Natural killer cell (primary cell): ENCODE measurements around the gene BACH2. TPM values are rescaled to one million over a fixed set of nuclear protein-coding genes. Genes with fewer than 3 reads are reported as not detected.
A peak's percentile ranks its signal among the peaks of the same experiment; 100 is the strongest.

Experiments
- ATAC-seq, 3 donors: fragments of 150-1000 bp in 2 of 3; fragments of 200-7000 bp in 1 of 3; cut with Tn5 transposase; 1 replicate in 1 of 3; 2 replicates in 2 of 3; pipeline ENCODE4 v1.10.0; 2021; ENCODE audit warnings: mild to moderate bottlenecking in 2 of 3, moderate library complexity in 2 of 3
- DNase-seq, 2 donors: peaks; one replicate each; pipeline versions ENCODE4 v3.0.0 to v3.0.0-alpha.2; 2013 to 2021; ENCODE audit warnings: mixed read lengths in 1 of 2
- H3K27ac ChIP-seq: one replicate; pipeline ENCODE4 v1.5.1; 2013; ENCODE audit warnings: mild to moderate bottlenecking, low read length
- H3K27me3 ChIP-seq: one replicate; pipeline ENCODE4 v1.6.1; 2013; ENCODE audit warnings: low read length; ENCODE audit not compliant: control insufficient read depth, insufficient read depth
- H3K36me3 ChIP-seq: one replicate; pipeline ENCODE4 v1.6.1; 2013; ENCODE audit warnings: low read length; ENCODE audit not compliant: control insufficient read depth, insufficient read depth
- H3K4me1 ChIP-seq: one replicate; pipeline ENCODE4 v1.6.1; 2013; ENCODE audit warnings: low read length; ENCODE audit not compliant: control insufficient read depth, insufficient read depth
- H3K4me3 ChIP-seq: one replicate; pipeline ENCODE4 v1.5.1; 2013; ENCODE audit warnings: low read length
- H3K9me3 ChIP-seq: one replicate; pipeline ENCODE4 v1.6.1; 2013; ENCODE audit warnings: low read length; ENCODE audit not compliant: control insufficient read depth, insufficient read depth
- H3K27ac Mint-ChIP-seq, 2 donors: one replicate each; pipeline ENCODE4 v1.8.0; 2022; ENCODE audit warnings: mild to moderate bottlenecking in 2 of 2, mixed read lengths in 2 of 2, moderate library complexity in 1 of 2
- H3K27me3 Mint-ChIP-seq, 2 donors: one replicate each; pipeline ENCODE4 v1.8.0; 2022; ENCODE audit warnings: low read depth in 2 of 2, mixed read lengths in 2 of 2
- H3K36me3 Mint-ChIP-seq: one replicate; pipeline ENCODE4 v1.8.0; 2022; ENCODE audit warnings: mixed read lengths
- H3K4me1 Mint-ChIP-seq, 2 donors: one replicate each; pipeline ENCODE4 v1.8.0; 2022; ENCODE audit warnings: mixed read lengths in 2 of 2
- H3K4me3 Mint-ChIP-seq: one replicate; pipeline ENCODE4 v1.8.0; 2022; ENCODE audit warnings: mild to moderate bottlenecking, moderate library complexity, mixed read lengths
- H3K9me3 Mint-ChIP-seq, 2 donors: one replicate each; pipeline ENCODE4 v1.8.0; 2022; ENCODE audit warnings: mixed read lengths in 2 of 2
- WGBS: methylation state at CpG from one replicate; pipeline ENCODE4 v1.1.7; 2013; ENCODE audit warnings: missing lambda C conversion rate; ENCODE audit not compliant: insufficient coverage; 5-methylcytosine and 5-hydroxymethylcytosine counted together
- intact Hi-C: fragments of 100-400 bp; cut with micrococcal nuclease; formaldehyde crosslinking; loops from one replicate; pipeline ENCODE4 v1.14.2; 2022
- total RNA-seq, 4 donors: library from RNA; stranded (reverse); fragments of 120-200 nt in 1 of 4; gene quantifications; one replicate each; pipeline versions ENCODE4 v1.2.3 to v1.2.4, GENCODE V29; 2013 to 2022
- TF ChIP-seq, protein P1 (sequence below): fragments of 200-600 bp; IDR thresholded peaks from one replicate; pipeline ENCODE4 v1.8.0; 2022; ENCODE audit warnings: antibody characterized with exemption

The BACH2 gene
- total RNA-seq, 3 donors from 2014 or later (not counting 1 experiment from before 2014, with no cell fraction given), result 32.1 to 37.8 (median 32.7) TPM

DNA sequence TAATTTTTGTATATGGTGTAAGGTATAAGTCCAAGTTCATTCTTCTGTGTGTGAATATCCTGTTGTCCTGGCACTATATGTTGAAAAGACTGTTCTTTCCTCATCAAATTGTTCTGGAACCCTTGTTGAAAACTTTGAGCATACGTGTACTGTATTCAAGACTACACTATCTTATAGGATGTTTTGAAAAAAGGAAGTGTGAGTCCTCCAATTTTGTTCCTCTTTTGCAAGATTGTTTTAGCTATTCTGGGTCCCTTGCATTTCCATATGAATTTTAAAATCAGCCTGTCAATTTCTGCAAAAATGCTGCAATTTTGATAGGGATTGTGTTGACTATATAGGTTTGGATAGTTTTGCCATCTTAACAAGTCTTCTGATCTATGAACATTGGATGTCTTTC, 195.2 kb downstream of the BACH2 start:
- no peak for ATAC-seq
- Histone ChIP-seq H3K27me3 (no peaks in the 10 kb centered on the region), H3K27ac (no peak overlapping the region), H3K4me3 (no peak overlapping the region), H3K9me3 (no peaks in the 10 kb centered on the region), H3K4me1 (peaks cover 20% of the 10 kb centered on the region), H3K36me3 (no peaks in the 10 kb centered on the region)
- no peak overlapping the region for H3K4me3 Mint-ChIP-seq
- intact Hi-C loops, result no loop called here
- H3K27ac Mint-ChIP-seq, result no peak overlapping the region
- TF ChIP-seq, protein P1, sequence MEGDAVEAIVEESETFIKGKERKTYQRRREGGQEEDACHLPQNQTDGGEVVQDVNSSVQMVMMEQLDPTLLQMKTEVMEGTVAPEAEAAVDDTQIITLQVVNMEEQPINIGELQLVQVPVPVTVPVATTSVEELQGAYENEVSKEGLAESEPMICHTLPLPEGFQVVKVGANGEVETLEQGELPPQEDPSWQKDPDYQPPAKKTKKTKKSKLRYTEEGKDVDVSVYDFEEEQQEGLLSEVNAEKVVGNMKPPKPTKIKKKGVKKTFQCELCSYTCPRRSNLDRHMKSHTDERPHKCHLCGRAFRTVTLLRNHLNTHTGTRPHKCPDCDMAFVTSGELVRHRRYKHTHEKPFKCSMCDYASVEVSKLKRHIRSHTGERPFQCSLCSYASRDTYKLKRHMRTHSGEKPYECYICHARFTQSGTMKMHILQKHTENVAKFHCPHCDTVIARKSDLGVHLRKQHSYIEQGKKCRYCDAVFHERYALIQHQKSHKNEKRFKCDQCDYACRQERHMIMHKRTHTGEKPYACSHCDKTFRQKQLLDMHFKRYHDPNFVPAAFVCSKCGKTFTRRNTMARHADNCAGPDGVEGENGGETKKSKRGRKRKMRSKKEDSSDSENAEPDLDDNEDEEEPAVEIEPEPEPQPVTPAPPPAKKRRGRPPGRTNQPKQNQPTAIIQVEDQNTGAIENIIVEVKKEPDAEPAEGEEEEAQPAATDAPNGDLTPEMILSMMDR, result no peak
- peaks cover 0 to 9% of the 10 kb centered on the region in 2 donors for H3K27me3 Mint-ChIP-seq
- peaks cover 17 to 23% of the 10 kb centered on the region in 2 donors for H3K4me1 Mint-ChIP-seq
- no peak for DNase-seq
- WGBS, result no CpG with 5 or more reads among the region's 1 CpG
- no peaks in the 10 kb centered on the region for H3K9me3 Mint-ChIP-seq
- H3K36me3 Mint-ChIP-seq, result no peaks in the 10 kb centered on the region

- H3K36me3 ChIP-seq, result no peaks in the 10 kb centered on the region
- H3K27me3 Mint-ChIP-seq, result peaks cover 0 to 16% of the 10 kb centered on the region in 2 donors
- H3K36me3 Mint-ChIP-seq, result no peaks in the 10 kb centered on the region
- H3K4me3 Mint-ChIP-seq, result no peak overlapping the region
- no peak overlapping the region for H3K4me3 ChIP-seq
- no peak overlapping the region for H3K27ac Mint-ChIP-seq
- no peaks in the 10 kb centered on the region for H3K9me3 Mint-ChIP-seq
- no peak overlapping the region for H3K27ac ChIP-seq
- WGBS, result 88% methylated on average over 3 of the region's 3 CpGs
- H3K4me1 Mint-ChIP-seq, result peaks cover 17 to 35% of the 10 kb centered on the region in 2 donors
- DNase-seq, result no peak
- TF ChIP-seq, protein P1, result no peak
- no peaks in the 10 kb centered on the region for H3K27me3 ChIP-seq
- intact Hi-C loops, result no loop called here
- H3K9me3 ChIP-seq, result no peaks in the 10 kb centered on the region
- peaks cover 20% of the 10 kb centered on the region for H3K4me1 ChIP-seq
- ATAC-seq, result no peak
Measured at GRCh38 chr6:90100059-90100665, 196.5 kb downstream of the BACH2 start.

DNA sequence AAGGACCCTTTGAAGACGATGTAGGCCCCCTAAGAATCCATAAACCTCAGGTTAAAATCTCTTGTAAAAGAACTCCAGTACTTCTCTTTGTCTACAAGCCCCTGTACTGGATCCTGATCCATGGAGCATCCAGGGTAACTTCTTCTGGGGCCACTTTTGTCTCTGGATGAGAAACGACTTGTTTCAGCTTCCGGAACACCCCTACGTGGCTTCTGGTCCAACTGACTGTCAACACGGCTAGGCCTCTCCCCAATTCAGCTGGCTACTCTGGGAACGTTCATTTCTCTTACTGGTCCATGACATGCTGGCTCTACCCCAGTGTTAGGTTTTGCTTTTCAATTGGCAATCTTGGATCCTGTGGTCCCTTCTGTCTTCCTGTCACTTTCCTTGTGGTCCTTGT, 198.0 kb downstream of the BACH2 start:
- Histone ChIP-seq H3K36me3 (no peaks in the 10 kb centered on the region), H3K4me1 (peaks cover 14% of the 10 kb centered on the region), H3K9me3 (no peaks in the 10 kb centered on the region), H3K4me3 (no peak overlapping the region), H3K27ac (no peak overlapping the region), H3K27me3 (no peaks in the 10 kb centered on the region)
- 89% methylated on average over 6 of the region's 6 CpGs for WGBS
- Mint-ChIP-seq H3K4me3 (no peak overlapping the region), H3K27ac (no peak overlapping the region), H3K4me1 (peaks cover 17 to 31% of the 10 kb centered on the region in 2 donors), H3K27me3 (peaks cover 0 to 13% of the 10 kb centered on the region in 2 donors), H3K9me3 (no peaks in the 10 kb centered on the region), H3K36me3 (no peaks in the 10 kb centered on the region)
- ATAC-seq, result no peak
- intact Hi-C loops, result no loop called here
- no peak for DNase-seq
- TF ChIP-seq, protein P1, result no peak

GRCh38 chr6:90098001-90098531, 198.6 kb downstream of the BACH2 start:
- peaks cover 17 to 31% of the 10 kb centered on the region in 2 donors for H3K4me1 Mint-ChIP-seq
- no peaks in the 10 kb centered on the region for H3K36me3 Mint-ChIP-seq
- no peaks in the 10 kb centered on the region for H3K36me3 ChIP-seq
- no peak overlapping the region for H3K4me3 Mint-ChIP-seq
- intact Hi-C loops, result no loop called here
- ATAC-seq (peak; percentile 15 to 67 (median 66)), DNase-seq (peak in 1 of 2 donors; percentile 52)
- WGBS, result 46% methylated on average over 3 of the region's 4 CpGs
- no peak overlapping the region for H3K4me3 ChIP-seq
- H3K27me3 Mint-ChIP-seq, result peaks cover 0 to 10% of the 10 kb centered on the region in 2 donors
- no peaks in the 10 kb centered on the region for H3K27me3 ChIP-seq
- H3K9me3 ChIP-seq, result no peaks in the 10 kb centered on the region
- H3K9me3 Mint-ChIP-seq, result no peaks in the 10 kb centered on the region
- H3K27ac ChIP-seq, result no peak overlapping the region
- H3K4me1 ChIP-seq, result peaks cover 11% of the 10 kb centered on the region
- no peak overlapping the region for H3K27ac Mint-ChIP-seq
- TF ChIP-seq, protein P1, result no peak
